Esophagus muscularis mucosa (tissue), 4 donors: ENCODE results near the gene KCNV2. TPM values are rescaled to one million over a fixed set of nuclear protein-coding genes. Genes with fewer than 3 reads are reported as not detected.
A peak's percentile ranks its signal among the peaks of the same experiment; 100 is the strongest.

Source experiments
- DNase-seq: peaks from one replicate; pipeline ENCODE4 v3.0.0-alpha.2; 2017; ENCODE audit errors: extremely low spot score
- H3K27ac ChIP-seq, 4 donors: fragments of 200-600 bp; sonication (generic); replicated peaks in 1 of 4; 1 replicate in 3 of 4; 2 replicates in 1 of 4; pipeline ENCODE4 v1.5.1; 2016 to 2019; ENCODE audit warnings: mild to moderate bottlenecking in 1 of 4
- H3K27me3 ChIP-seq, 4 donors: fragments of 200-600 bp; sonication (generic); one replicate each; pipeline versions ENCODE4 v1.5.1 to v1.6.0; 2016 to 2019
- H3K36me3 ChIP-seq, 4 donors: fragments of 200-600 bp; sonication (generic); one replicate each; pipeline ENCODE4 v1.5.1; 2016 to 2019
- H3K4me1 ChIP-seq, 4 donors: fragments of 200-600 bp; sonication (generic); one replicate each; pipeline ENCODE4 v1.5.1; 2016 to 2019
- H3K4me3 ChIP-seq, 4 donors: fragments of 200-600 bp; sonication (generic); 1 replicate in 2 of 4; 2 replicates in 2 of 4; pipeline ENCODE4 v1.5.1; 2016 to 2019; ENCODE audit warnings: mild to moderate bottlenecking in 4 of 4, moderate library complexity in 1 of 4
- H3K9me3 ChIP-seq, 4 donors: fragments of 200-600 bp; sonication (generic); 1 replicate in 3 of 4; 2 replicates in 1 of 4; pipeline ENCODE4 v1.5.1; 2016 to 2019
- EP300 ChIP-seq: sonication (generic); formaldehyde crosslinking; IDR thresholded peaks from one replicate; pipeline ENCODE4 v1.6.1; 2017; ENCODE audit warnings: antibody characterized with exemption
- POLR2A ChIP-seq: fragments of 450-650 bp; IDR thresholded peaks from one replicate; pipeline ENCODE4 v1.6.1; 2017; ENCODE audit warnings: antibody characterized with exemption, moderate library complexity, mild to moderate bottlenecking, low read depth
- POLR2AphosphoS5 ChIP-seq, 2 donors: sonication (generic); formaldehyde crosslinking; IDR thresholded peaks; one replicate each; pipeline ENCODE4 v1.6.1; 2017; ENCODE audit warnings: antibody characterized with exemption in 2 of 2
- WGBS: methylation state at CpG from one replicate; pipeline ENCODE4 v1.1.5; 2018; 5-methylcytosine and 5-hydroxymethylcytosine counted together
- intact Hi-C: fragments of 100-400 bp; cut with DNase I; formaldehyde crosslinking; loops from one replicate; pipeline ENCODE4 v1.15.1; 2023
- total RNA-seq, 4 donors: library from RNA; depleted of rRNA; stranded (reverse); fragments of >200 nt; gene quantifications; one replicate each; pipeline versions ENCODE4 v1.1.0 to v1.2.1, GENCODE V29; 2016
- TF ChIP-seq, protein P1 (sequence below), 3 experiments: fragments of 200-600 bp in 2 of 3; fragments of 450-650 bp in 1 of 3; sonication (generic) in 2 of 3; IDR thresholded peaks; one replicate each; pipeline ENCODE4 v1.5.1; 2017 to 2019; ENCODE audit warnings: antibody characterized with exemption in 3 of 3, mild to moderate bottlenecking in 2 of 3, moderate library complexity in 1 of 3

The KCNV2 gene
- total RNA-seq: not detected

DNA sequence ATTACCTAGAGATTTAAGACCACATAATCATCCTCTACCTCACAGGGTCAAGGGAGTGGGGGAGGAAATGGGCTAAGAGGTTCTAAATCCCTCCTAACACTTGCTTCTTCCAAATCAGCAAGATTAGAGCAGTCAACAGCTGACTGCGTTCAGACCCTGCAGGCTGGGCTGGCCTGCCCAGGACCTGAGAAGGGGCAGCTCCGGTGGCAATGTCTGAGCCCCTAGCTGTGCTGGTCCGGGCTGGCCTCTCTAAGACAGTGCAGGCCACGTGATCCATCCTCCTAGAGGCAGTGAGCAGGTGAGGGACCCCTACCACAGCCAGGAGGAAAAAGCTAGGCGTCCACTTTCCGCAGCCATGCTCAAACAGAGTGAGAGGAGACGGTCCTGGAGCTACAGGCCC, at the start of gene KCNV2:
Gene KCNV2, plus strand, starts transcription at position 126 of the 400 bp plus-strand sequence. Its CDS starts 230 bp downstream, at position 356.
- Histone ChIP-seq H3K4me1 (no peaks in the 10 kb centered on the region), H3K9me3 (no peaks in the 10 kb centered on the region), H3K27me3 (no peaks in the 10 kb centered on the region), H3K4me3 (no peak within 1 kb of the TSS), H3K36me3 (peaks cover 0 to 8% (median 0%) of the 10 kb centered on the region in 4 donors), H3K27ac (no peak within 1 kb of the TSS)
- 98% methylated on average over 7 of the region's 7 CpGs for WGBS
- DNase-seq: peak; percentile 74
- intact Hi-C loops: no loop called here
- TF ChIP-seq POLR2AphosphoS5 (IDR thresholded peaks at IDR 0.05): no peak
- no peak for TF ChIP-seq EP300

GRCh38 chr9:2673161-2673560, 44.1 kb upstream of the KCNV2 start:
- H3K9me3 ChIP-seq: no peaks in the 10 kb centered on the region
- no peaks in the 10 kb centered on the region for H3K36me3 ChIP-seq
- no peak for DNase-seq
- 93% methylated on average over 3 of the region's 3 CpGs for WGBS
- no peaks in the 10 kb centered on the region for H3K27me3 ChIP-seq
- H3K27ac ChIP-seq: no peak overlapping the region
- peaks cover 0 to 11% (median 3%) of the 10 kb centered on the region in 4 donors for H3K4me1 ChIP-seq
- intact Hi-C loops: no loop called here
- TF ChIP-seq, protein P1, sequence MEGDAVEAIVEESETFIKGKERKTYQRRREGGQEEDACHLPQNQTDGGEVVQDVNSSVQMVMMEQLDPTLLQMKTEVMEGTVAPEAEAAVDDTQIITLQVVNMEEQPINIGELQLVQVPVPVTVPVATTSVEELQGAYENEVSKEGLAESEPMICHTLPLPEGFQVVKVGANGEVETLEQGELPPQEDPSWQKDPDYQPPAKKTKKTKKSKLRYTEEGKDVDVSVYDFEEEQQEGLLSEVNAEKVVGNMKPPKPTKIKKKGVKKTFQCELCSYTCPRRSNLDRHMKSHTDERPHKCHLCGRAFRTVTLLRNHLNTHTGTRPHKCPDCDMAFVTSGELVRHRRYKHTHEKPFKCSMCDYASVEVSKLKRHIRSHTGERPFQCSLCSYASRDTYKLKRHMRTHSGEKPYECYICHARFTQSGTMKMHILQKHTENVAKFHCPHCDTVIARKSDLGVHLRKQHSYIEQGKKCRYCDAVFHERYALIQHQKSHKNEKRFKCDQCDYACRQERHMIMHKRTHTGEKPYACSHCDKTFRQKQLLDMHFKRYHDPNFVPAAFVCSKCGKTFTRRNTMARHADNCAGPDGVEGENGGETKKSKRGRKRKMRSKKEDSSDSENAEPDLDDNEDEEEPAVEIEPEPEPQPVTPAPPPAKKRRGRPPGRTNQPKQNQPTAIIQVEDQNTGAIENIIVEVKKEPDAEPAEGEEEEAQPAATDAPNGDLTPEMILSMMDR (IDR thresholded peaks at IDR 0.05): no peak
- TF ChIP-seq EP300 (no peak), POLR2AphosphoS5 (IDR thresholded peaks at IDR 0.05) (no peak), POLR2A (no peak)
- H3K4me3 ChIP-seq: no peak overlapping the region

GRCh38 chr9:2674141-2674824, 43.0 kb upstream of the KCNV2 start:
- intact Hi-C loops: no loop called here

DNA sequence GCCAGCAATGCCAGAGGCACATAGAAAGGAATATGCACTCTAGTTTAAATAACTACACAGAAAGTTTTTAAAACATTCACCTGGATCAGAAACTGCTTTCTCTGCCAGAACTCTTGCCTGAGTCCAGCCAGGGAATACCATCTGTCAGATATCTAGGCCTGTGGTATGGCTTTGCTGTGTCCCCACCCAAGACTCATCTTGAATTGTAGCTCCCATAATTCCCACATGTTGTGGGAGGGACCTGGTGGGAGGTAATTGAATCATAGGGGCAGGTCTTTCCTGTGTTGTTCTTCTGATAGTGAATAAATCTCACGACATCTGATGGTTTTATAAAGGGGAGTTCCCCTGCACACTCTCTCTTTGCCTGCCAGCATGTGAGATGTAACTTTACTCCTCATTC, 41.5 kb upstream of the KCNV2 start:
- intact Hi-C loops: no loop called here
- Histone ChIP-seq H3K4me1 (peaks cover 0 to 18% (median 6%) of the 10 kb centered on the region in 4 donors), H3K4me3 (no peak overlapping the region), H3K27me3 (no peaks in the 10 kb centered on the region), H3K27ac (no peak overlapping the region), H3K9me3 (no peaks in the 10 kb centered on the region), H3K36me3 (no peaks in the 10 kb centered on the region)
- TF ChIP-seq, protein P1 (IDR thresholded peaks at IDR 0.05): no peak
- no peak for TF ChIP-seq EP300
- TF ChIP-seq POLR2AphosphoS5 (IDR thresholded peaks at IDR 0.05): no peak
- TF ChIP-seq POLR2A: no peak
- 47% methylated on average over 1 of the region's 1 CpG for WGBS
- DNase-seq: no peak

More at GRCh38 chr9:2674141-2674824, 43.0 kb upstream of the KCNV2 start:
- no peak for TF ChIP-seq POLR2AphosphoS5 (IDR thresholded peaks at IDR 0.05)
- no peak for TF ChIP-seq EP300
- TF ChIP-seq, protein P1 (IDR thresholded peaks at IDR 0.05): no peak
- no peak for TF ChIP-seq POLR2A
- Histone ChIP-seq H3K4me3 (no peak overlapping the region), H3K27ac (no peak overlapping the region), H3K27me3 (no peaks in the 10 kb centered on the region), H3K36me3 (no peaks in the 10 kb centered on the region), H3K4me1 (peaks cover 0 to 18% (median 6%) of the 10 kb centered on the region in 4 donors), H3K9me3 (no peaks in the 10 kb centered on the region)
- no peak for DNase-seq
- WGBS: 79% methylated on average over 9 of the region's 9 CpGs

- Histone ChIP-seq H3K27me3 (no peaks in the 10 kb centered on the region), H3K27ac (no peak overlapping the region), H3K4me1 (peaks cover 0 to 18% (median 6%) of the 10 kb centered on the region in 4 donors), H3K4me3 (no peak overlapping the region), H3K36me3 (no peaks in the 10 kb centered on the region), H3K9me3 (no peaks in the 10 kb centered on the region)
- intact Hi-C loops: no loop called here
- no peak for DNase-seq
- 75% methylated on average over 4 of the region's 4 CpGs for WGBS
- TF ChIP-seq POLR2A: no peak
- TF ChIP-seq, protein P1 (IDR thresholded peaks at IDR 0.05): no peak
- TF ChIP-seq EP300: no peak
- TF ChIP-seq POLR2AphosphoS5 (IDR thresholded peaks at IDR 0.05): no peak
Measured at GRCh38 chr9:2676466-2676865, 40.8 kb upstream of the KCNV2 start.
